Stimulated activated CD4-positive, alpha-beta T cell treated with anti-CD3 and anti-CD28 coated beads, Interleukin-4, amount 100 ng/mL, for 4 hours (primary cell): ENCODE measurements around the gene GBP3.
"Not testable (repeated sequence)": the region's sequence is repeated elsewhere in the genome, so short reads cannot be mapped to it uniquely, and the experiment has no call there.

Experiments used
- DNase-seq, 2 experiments: peaks; one replicate each; pipeline ENCODE4 v3.0.0-alpha.2; 2020

Gene GBP3

DNA sequence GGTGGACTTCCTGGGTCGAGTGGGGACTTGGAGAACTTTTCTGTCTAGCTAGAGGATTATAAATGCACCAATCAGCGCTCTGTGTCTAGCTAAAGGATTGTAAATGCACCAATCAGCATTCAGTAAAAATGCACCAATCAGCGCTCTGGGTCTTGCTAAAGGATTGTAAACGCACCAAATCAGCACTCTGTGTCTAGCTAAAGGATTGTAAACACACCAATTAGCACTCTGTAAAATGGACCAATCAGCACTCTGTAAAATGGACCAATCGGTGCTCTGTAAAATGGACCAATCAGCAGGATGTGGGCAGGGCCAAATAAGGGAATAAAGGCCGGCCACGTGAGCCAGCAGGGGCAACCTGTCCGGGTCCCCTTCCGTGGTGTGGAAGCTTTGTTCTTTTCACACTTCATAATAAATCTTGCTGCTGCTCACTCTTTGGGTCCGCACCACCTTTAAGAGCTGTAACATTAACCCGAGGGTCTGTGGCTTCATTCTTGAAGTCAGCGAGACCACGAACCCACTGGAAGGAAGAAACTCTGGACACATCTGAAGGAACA lies 48.0 kb downstream of the GBP3 start:
- DNase-seq: not testable (repeated sequence)

- DNase-seq: no peak
These were observed 49.0 kb downstream of the GBP3 start for GRCh38 chr1:88973520-88974137.

DNA sequence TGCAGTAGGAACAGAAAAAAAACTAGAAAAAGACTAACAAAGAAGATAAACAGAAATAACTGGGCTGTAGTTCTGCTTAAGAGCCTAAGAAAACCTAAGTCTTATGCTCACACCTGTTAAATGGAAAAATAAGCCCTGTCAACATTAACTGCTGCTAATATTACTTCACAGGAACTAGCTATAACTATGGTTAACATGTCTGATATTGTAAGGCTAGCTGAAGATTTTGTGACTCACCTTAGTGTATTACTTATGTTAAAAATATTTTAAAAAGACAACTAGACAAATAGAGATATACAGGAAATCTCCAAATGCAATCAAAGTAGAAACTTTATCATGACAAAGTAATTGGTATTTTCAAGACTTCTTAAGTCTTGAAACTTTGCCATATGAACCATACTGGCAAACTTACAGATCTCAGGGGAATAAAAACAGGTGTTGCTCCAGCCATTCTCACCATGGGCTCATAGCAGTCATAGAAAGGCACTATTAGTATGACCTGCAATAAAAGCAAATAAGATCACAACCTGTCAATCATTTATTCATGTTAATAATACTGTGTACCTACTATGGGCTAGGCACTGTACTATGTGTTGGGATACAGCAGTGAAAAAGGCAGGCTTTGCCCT lies 60.9 kb downstream of the GBP3 start:
- DNase-seq: no peak

DNA sequence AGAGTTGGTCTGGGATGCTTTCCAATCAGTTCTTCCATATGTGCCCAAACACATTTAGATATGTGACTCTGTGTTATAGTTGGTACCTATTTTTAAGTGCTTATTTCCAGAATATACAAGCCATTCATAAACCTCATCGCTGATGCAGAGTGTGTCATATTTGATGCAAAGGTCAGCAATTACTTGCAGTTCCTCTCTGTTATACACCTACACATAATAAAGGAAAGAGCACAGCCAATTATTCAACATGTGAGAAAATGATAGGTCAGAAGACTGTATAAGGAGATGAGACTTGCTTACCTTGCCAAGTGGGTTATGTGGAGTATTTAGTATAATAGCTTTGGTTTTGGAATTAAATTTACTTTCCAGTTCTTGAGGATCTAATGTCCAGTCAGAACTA lies 61.6 kb downstream of the GBP3 start:
- DNase-seq: no peak
